GM12801 (cell line): ENCODE results near the gene THSD7A.

Experiments used
- TF ChIP-seq, protein P1 (sequence below): IDR thresholded peaks from one replicate; pipeline ENCODE4 v1.5.1; 2011; ENCODE audit warnings: control low read depth; ENCODE audit not compliant: insufficient read length; ENCODE audit errors: extremely low read depth

The THSD7A gene

DNA sequence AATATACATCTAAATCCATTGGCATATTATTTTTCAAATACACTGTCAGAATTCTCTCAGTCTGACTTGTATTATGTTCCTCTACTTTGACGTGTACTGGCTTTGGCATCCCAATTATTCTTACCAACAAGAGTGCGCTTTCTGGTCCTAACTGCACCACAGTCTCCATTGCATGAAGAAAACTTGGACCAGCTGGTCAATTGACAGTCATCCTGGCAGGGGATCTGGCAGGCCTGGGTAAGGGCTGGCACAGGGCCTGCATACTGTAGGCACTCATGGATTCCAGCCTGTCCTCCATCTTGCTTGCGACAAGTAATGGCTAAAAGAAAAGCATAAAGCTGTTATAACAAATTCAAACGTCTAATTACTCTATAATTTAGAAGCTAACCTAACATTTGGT lies 384.9 kb downstream of the THSD7A start:
- TF ChIP-seq, protein P1, sequence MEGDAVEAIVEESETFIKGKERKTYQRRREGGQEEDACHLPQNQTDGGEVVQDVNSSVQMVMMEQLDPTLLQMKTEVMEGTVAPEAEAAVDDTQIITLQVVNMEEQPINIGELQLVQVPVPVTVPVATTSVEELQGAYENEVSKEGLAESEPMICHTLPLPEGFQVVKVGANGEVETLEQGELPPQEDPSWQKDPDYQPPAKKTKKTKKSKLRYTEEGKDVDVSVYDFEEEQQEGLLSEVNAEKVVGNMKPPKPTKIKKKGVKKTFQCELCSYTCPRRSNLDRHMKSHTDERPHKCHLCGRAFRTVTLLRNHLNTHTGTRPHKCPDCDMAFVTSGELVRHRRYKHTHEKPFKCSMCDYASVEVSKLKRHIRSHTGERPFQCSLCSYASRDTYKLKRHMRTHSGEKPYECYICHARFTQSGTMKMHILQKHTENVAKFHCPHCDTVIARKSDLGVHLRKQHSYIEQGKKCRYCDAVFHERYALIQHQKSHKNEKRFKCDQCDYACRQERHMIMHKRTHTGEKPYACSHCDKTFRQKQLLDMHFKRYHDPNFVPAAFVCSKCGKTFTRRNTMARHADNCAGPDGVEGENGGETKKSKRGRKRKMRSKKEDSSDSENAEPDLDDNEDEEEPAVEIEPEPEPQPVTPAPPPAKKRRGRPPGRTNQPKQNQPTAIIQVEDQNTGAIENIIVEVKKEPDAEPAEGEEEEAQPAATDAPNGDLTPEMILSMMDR: no peak

DNA sequence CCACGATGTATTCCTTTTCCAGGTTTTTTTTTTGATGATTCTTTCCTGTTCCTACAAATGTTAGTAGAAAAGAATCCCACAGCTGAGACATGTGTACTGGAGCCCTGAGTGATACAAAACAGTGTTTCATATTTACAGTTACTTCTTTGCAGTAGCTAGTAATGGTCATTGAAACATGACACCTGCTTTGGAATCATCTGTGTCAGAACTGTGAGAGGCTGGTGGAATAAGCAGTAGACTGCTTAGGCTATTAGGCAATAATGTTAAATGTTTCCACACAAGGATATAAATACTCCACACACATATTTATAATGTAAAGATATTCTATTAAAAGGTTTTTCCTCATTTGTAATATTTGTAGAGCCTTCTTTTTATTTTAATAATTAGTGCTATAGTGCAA lies 394.0 kb downstream of the THSD7A start:
- TF ChIP-seq, protein P1: no peak

DNA sequence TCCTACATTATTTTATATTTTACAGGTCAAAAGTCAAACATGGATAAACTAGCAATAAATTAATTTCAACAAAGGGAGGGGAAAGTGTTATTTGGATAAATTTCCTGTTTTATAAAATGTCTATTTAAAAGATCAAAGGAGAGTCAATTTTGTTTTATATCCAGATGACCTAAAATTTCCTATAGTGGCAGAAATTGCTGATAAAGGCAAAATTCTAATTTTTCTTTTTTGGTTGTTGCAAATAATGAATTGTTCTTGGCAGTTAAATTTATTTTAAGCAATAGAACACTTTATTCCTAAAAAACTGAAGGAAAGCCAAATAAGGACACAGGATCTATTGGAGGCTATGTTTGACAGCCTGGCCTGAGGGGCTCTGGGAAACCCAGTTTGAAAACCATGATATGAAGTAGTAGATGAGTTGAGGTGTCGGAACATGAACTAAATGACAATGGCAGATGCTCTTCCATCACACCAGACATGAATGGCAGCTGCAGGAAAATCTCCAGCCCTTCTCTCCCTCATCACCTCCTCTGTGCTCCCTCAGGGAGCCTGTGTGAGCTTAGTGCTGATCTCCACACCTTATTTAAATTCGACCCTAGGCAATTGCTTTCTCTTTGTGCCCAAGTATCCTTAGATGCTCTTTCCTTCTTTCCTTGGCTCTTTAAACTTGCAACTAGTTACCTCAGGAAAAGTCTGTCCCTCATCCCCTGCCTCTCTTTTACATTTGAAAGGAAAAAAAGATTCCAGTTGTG lies 395.0 kb downstream of the THSD7A start:
- TF ChIP-seq, protein P1: no peak

DNA sequence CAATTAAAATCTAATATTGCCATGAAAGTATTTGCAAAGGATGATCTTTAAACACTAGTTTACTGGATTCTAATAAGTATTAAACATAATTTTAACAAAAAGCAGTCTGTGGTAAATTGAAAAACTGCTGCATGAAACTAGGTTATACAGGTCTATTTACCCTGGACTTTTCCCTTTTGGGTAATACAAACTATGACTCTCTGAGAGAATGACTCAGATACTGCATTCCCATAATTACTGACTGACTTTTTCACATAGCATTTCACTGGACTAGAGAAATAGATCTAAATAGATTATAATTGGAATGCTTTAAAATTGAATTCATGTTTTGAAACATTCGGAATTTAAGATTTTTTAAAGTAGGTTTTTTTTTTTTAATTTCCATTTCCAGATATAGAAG lies 395.7 kb downstream of the THSD7A start:
- TF ChIP-seq, protein P1: no peak

DNA sequence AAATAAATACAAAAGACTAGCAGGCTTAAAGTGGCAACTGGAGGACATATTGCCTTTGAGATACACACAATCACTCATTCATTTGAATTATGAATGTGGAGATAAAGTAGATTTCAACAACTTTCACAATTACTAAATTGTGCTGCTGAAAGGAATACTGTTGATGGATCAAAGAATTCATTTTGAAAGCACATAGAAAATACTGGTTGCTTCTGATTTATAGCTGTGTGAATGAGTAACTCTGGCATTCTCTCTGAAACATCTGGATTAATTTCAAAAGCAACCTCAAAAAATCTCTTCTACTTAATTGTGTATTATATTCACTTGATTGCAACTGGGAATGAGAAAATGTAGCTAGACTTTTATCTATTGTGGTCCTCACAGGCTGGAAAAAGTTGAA lies 397.6 kb downstream of the THSD7A start:
- TF ChIP-seq, protein P1: no peak

DNA sequence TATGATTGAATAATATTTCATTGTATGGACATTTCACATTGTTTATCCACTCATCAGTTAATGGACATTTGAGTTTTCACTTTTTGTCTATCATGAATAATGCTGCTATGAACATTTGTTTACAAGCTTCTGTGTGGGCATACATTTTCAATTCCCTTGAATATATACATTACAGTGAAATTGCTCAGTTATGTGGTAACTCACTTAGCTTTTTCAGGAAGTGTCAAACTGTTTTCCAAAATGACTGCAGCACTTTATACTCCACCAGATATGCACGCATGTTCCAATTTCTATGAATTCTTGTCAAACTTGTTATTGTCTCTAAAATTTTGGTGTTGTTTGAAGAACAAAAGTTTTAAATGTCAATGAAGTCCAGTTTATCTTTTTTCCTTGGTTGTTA lies 401.2 kb downstream of the THSD7A start:
- TF ChIP-seq, protein P1: no peak

DNA sequence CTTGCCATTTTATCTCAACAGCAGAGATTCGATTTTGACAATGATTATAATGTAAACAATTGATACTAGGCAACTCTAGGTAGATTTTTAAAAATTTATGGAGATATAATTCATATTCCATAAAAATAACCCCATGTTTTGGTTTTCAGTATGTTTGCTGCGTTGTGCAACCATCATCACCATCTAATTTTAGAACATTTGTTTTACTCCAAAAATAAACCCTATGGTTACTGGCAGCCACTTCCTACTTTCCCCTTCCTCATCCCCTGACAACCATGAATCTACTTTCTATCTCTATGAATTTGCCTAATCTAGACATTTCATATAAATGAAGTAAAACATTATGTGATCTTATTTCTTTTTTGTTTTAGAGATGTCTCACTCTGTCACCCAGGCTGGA lies 401.9 kb downstream of the THSD7A start:
- TF ChIP-seq, protein P1: no peak
